K562 (cell line): ENCODE measurements around the gene RER1. TPM values are rescaled to one million over a fixed set of nuclear protein-coding genes. Genes with fewer than 3 reads are reported as not detected.

Experiments used
- CBX1 ChIP-seq: sonication (generic); IDR thresholded peaks from 2 replicates; pipeline ENCODE4 v1.6.1; 2016; ENCODE audit warnings: antibody characterized with exemption, low read depth, mild to moderate bottlenecking
- FOXO4 ChIP-seq: fragments of 450-650 bp; formaldehyde crosslinking; IDR thresholded peaks from 2 replicates; pipeline ENCODE4 v1.4.0; 2020; ENCODE audit warnings: mild to moderate bottlenecking, moderate library complexity
- FOXP4 ChIP-seq: sonication (generic); formaldehyde crosslinking; IDR thresholded peaks from 2 replicates; pipeline ENCODE4 v1.8.0; 2022; ENCODE audit warnings: mild to moderate bottlenecking, missing genetic modification reagents, borderline replicate concordance
- KDM1A ChIP-seq, 2 experiments: fragments of 450-650 bp; IDR thresholded peaks; 2 replicates each; pipeline ENCODE4 v1.6.1; 2016; ENCODE audit warnings: mild to moderate bottlenecking in 2 of 2
- RAD21 ChIP-seq, 2 experiments: fragments of 250-450 bp in 1 of 2; fragments of 450-650 bp in 1 of 2; sonication (Bioruptor Pico) in 1 of 2; formaldehyde crosslinking in 1 of 2; IDR thresholded peaks in 1 of 2; conservative IDR thresholded peaks in 1 of 2; 2 replicates each; pipeline versions ENCODE4 v1.4.0 to v1.8.0; 2020 to 2022; ENCODE audit warnings: mild to moderate bottlenecking in 2 of 2, moderate library complexity in 1 of 2
- REST ChIP-seq, 2 experiments: fragments of 450-650 bp; formaldehyde crosslinking in 1 of 2; IDR thresholded peaks; 2 replicates each; pipeline versions ENCODE4 v1.4.0 to v1.6.1; 2014 to 2020; ENCODE audit warnings: mild to moderate bottlenecking in 2 of 2, borderline replicate concordance in 1 of 2, low read depth in 1 of 2
- SRSF3 ChIP-seq: fragments of 200-400 bp; formaldehyde crosslinking; IDR thresholded peaks from 2 replicates; pipeline ENCODE4 v1.6.1; 2016; ENCODE audit warnings: mild to moderate bottlenecking, low read length, moderate library complexity; ENCODE audit not compliant: insufficient read depth
- TCF7 ChIP-seq: sonication (generic); IDR thresholded peaks from 2 replicates; pipeline ENCODE4 v1.6.1; 2016; ENCODE audit warnings: antibody characterized with exemption, borderline replicate concordance
- ZBTB11 ChIP-seq, 3 experiments: fragments of 200-800 bp in 1 of 3; fragments of 250-450 bp in 1 of 3; fragments of 450-650 bp in 1 of 3; sonication (Bioruptor Pico) in 1 of 3; sonication (Bioruptor generic) in 1 of 3; formaldehyde crosslinking in 1 of 3; IDR thresholded peaks; 2 replicates each; pipeline versions ENCODE4 v1.6.1 to v1.8.0; 2016 to 2022; ENCODE audit warnings: mild to moderate bottlenecking in 2 of 3, missing genetic modification characterization in 2 of 3, missing compliant biosample characterization in 1 of 3, moderate library complexity in 1 of 3
- ZNF699 ChIP-seq: fragments of 250-450 bp; sonication (Bioruptor Pico); IDR thresholded peaks from 2 replicates; pipeline ENCODE4 v1.8.0; 2021; ENCODE audit warnings: mild to moderate bottlenecking, moderate library complexity; ENCODE audit not compliant: insufficient replicate concordance
- ZNF785 ChIP-seq: fragments of 250-450 bp; sonication (Bioruptor Pico); IDR thresholded peaks from 2 replicates; pipeline ENCODE4 v1.4.0; 2020; ENCODE audit warnings: mild to moderate bottlenecking
- ZSCAN32 ChIP-seq: fragments of 450-650 bp; formaldehyde crosslinking; IDR thresholded peaks from 2 replicates; pipeline ENCODE4 v1.4.0; 2020; ENCODE audit warnings: mild to moderate bottlenecking, moderate library complexity
- polyA plus RNA-seq, 8 experiments: library from polyadenylated mRNA; depleted of rRNA in 4 of 8; stranded (reverse) in 5 of 8; unstranded in 3 of 8; fragments of >200 nt; fragmentation: Nextera tagmentation in 2 of 8; fragmentation: Illumina TruSeq in 1 of 8; extraction: Ambion mirVana in 2 of 8; extraction: Trizol in 1 of 8; gene quantifications; 2 replicates each; pipeline versions ENCODE4 v1.2.1 to v1.2.3, GENCODE V29; 2011 to 2014; ENCODE audit warnings: inconsistent platforms in 1 of 8, missing spikeins in 1 of 8
- total RNA-seq, 7 experiments: library from RNA; depleted of rRNA in 6 of 7; stranded (reverse); fragments of >200 nt in 6 of 7; fragmentation: Illumina TruSeq in 2 of 7; extraction: Trizol in 2 of 7; gene quantifications; 2 replicates each; pipeline versions ENCODE4 v1.2.1 to v1.2.3, GENCODE V29; 2011 to 2021; ENCODE audit warnings: low replicate concordance in 1 of 7

RER1 gene
- total and polyA plus RNA-seq, 9 of the 15 experiments (the other 6 are each of a cell fraction or from before 2014, with no cell fraction given): 19.6 to 354 (median 183) TPM

- TF ChIP-seq TCF7 (no peak), SRSF3 (no peak), RAD21 (CRISPR knock-in tag; conservative IDR thresholded peaks at IDR 0.05 in 1 of 2, IDR thresholded peaks at IDR 0.05 in 1 of 2) (no peak), CBX1 (no peak), FOXO4 (CRISPR knock-in tag) (no peak), ZNF699 (no peak), KDM1A (IDR thresholded peaks at IDR 0.05) (no peak), ZSCAN32 (CRISPR knock-in tag) (no peak), FOXP4 (CRISPR knock-in tag) (no peak), REST (IDR thresholded peaks at IDR 0.05; ENCODE audit: borderline replicate concordance) (no peak), REST (CRISPR knock-in tag; IDR thresholded peaks at IDR 0.05; ENCODE audit: low read depth) (no peak), ZNF785 (CRISPR knock-in tag) (no peak), ZBTB11 (CRISPR knock-in tag; IDR thresholded peaks at IDR 0.05) (no peak)
Measured at GRCh38 chr1:2412395-2412772, 20.7 kb downstream of the RER1 start, which contains the start of gene PEX10 (continued).
